Brain microvascular endothelial cell (primary cell): ENCODE measurements around the gene DHRS4.

Experiments
- DNase-seq: peaks from one replicate; pipeline ENCODE4 v3.0.0-alpha.2; 2020
- H3K27ac ChIP-seq: fragments of 250-450 bp; sonication (Bioruptor Pico); 2 replicates; pipeline ENCODE4 v1.5.1; 2020; ENCODE audit warnings: mild to moderate bottlenecking, moderate library complexity
- H3K27me3 ChIP-seq: fragments of 250-450 bp; sonication (Bioruptor Pico); replicated peaks from 2 replicates; pipeline ENCODE4 v1.5.1; 2020; ENCODE audit warnings: mild to moderate bottlenecking
- H3K36me3 ChIP-seq: fragments of 250-450 bp; sonication (Bioruptor Pico); replicated peaks from 2 replicates; pipeline ENCODE4 v1.5.1; 2020; ENCODE audit warnings: mild to moderate bottlenecking
- H3K4me3 ChIP-seq: 2 replicates; pipeline ENCODE4 v1.5.1; 2011; ENCODE audit warnings: low read depth, mild to moderate bottlenecking, control low read depth, low read length, moderate library complexity
- CTCF ChIP-seq: IDR thresholded peaks from 2 replicates; pipeline ENCODE4 v1.5.1; 2011; ENCODE audit warnings: low read depth, mild to moderate bottlenecking, moderate library complexity, low read length, control low read depth, inconsistent platforms; ENCODE audit errors: missing control alignments
- in situ Hi-C: cut with HindIII; loops from 2 replicates; pipeline ENCODE4 v1.10.0; 2017; ENCODE audit warnings: low sequenced_read_pairs, low pct_ligation_motif_present

The DHRS4 gene

GRCh38 chr14:23953464-23954278 lies at the start of gene DHRS4:
TSS of gene DHRS4 (plus strand) at chr14:23953770. CDS start at chr14:23953789, 19 bp downstream.
- H3K4me3 ChIP-seq = peak within 1 kb of the TSS; percentile 88
- in situ Hi-C loops = no loop called here

DNA sequence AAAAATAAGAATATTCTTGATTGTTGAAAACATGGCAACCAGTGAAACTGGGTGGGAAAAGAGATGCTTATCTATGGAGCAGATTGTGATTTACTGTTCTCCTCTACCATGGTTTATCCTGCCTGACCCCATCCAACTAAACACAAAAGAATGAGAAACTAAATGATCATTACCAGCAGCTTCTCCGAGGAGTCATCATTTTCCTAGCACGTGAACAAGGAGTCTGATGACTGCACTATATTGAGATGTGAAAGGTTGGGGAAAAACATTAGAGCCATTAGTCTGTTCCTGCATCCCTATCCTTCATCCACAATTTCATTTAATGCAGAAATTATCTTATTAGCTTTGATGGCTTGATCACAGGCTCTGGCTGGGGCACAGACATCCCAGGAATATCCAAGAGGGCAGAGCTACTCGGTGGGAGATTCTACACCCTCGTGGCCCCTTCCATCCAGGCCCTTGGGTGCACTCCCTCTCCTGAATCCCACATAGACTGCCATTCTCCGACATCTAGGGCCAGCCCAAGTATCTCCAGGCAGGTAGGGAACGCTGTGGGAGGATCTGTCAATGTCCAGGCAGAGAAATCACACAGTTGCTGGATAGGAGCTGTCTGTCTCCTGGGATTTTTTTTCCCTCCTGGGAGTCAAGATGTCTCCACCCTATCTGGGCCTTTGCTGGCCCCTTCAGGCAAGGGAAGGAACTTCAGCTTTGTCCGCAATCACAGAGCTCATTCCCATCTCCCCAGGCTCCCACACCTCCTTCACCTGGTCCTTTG lies 43.3 kb upstream of the DHRS4 start:
- H3K4me3 ChIP-seq = no peak overlapping the region
- in situ Hi-C loops = no loop called here
- H3K27me3 ChIP-seq = no peaks in the 10 kb centered on the region
- peak; percentile 95 for TF ChIP-seq CTCF
- H3K27ac ChIP-seq = no peak overlapping the region
- DNase-seq = peak; percentile 49
- no peaks in the 10 kb centered on the region for H3K36me3 ChIP-seq

More at GRCh38 chr14:23953464-23954278, at the start of gene DHRS4:
- peak; percentile 68 for DNase-seq
- H3K27me3 ChIP-seq = no peaks in the 10 kb centered on the region
- H3K27ac ChIP-seq = peak within 1 kb of the TSS; percentile 62
- no peaks in the 10 kb centered on the region for H3K36me3 ChIP-seq
- TF ChIP-seq CTCF = peak; percentile 95

GRCh38 chr14:23910876-23911210 lies 42.7 kb upstream of the DHRS4 start:
- no peak overlapping the region for H3K27ac ChIP-seq
- no peak for TF ChIP-seq CTCF
- in situ Hi-C loops = no loop called here
- H3K36me3 ChIP-seq = no peaks in the 10 kb centered on the region
- no peak overlapping the region for H3K4me3 ChIP-seq
- H3K27me3 ChIP-seq = no peaks in the 10 kb centered on the region
- DNase-seq = no peak

- Histone ChIP-seq H3K36me3 (no peaks in the 10 kb centered on the region), H3K27me3 (no peaks in the 10 kb centered on the region), H3K4me3 (no peak overlapping the region), H3K27ac (no peak overlapping the region)
- DNase-seq = no peak
- in situ Hi-C loops = no loop called here
- no peak for TF ChIP-seq CTCF
Measured at GRCh38 chr14:23915559-23915958, 38.0 kb upstream of the DHRS4 start.

DNA sequence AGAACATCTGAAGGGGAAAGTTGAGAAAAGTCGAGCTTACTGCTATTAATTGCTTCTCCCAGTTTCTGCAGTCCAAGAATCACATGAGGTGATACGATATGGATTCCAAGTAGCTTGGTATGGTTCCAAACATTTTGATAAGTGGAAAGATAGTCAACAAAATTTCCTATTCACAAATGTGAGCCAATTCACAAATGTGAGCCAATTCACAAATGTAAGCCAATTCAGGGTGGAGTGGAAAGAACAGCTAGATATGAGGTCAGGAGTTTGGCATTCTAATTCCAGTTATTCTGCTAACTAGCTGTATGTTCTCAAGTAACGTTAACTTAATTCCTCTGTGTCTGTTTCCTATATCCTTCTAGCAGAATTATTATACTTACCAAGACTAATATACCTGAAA lies 37.6 kb upstream of the DHRS4 start:
- H3K36me3 ChIP-seq = no peaks in the 10 kb centered on the region
- no peak for DNase-seq
- H3K27ac ChIP-seq = no peak overlapping the region
- TF ChIP-seq CTCF = no peak
- H3K4me3 ChIP-seq = no peak overlapping the region
- no peaks in the 10 kb centered on the region for H3K27me3 ChIP-seq
- in situ Hi-C loops = no loop called here
